Left lung (tissue), 10 donors: ENCODE results near the gene KANK4. TPM values are rescaled to one million over a fixed set of nuclear protein-coding genes. Genes with fewer than 3 reads are reported as not detected.
A peak's percentile ranks its signal among the peaks of the same experiment; 100 is the strongest.
"Not testable (repeated sequence)": the region's sequence is repeated elsewhere in the genome, so short reads cannot be mapped to it uniquely, and the experiment has no call there.

Experiments used
- ATAC-seq: fragments of 200-7000 bp; cut with Tn5 transposase; one replicate; pipeline ENCODE4 v1.9.1; 2020; ENCODE audit warnings: moderate library complexity
- DNase-seq, 4 donors: peaks; one replicate each; pipeline ENCODE4 v3.0.0-alpha.2; 2013 to 2020
- H3K27ac ChIP-seq, 2 donors: fragments of 200-600 bp; sonication (generic) in 1 of 2; one replicate each; pipeline versions ENCODE4 v1.5.0 to v1.8.0; 2020 to 2021
- H3K27me3 ChIP-seq, 2 donors: fragments of 200-600 bp; sonication (generic) in 1 of 2; one replicate each; pipeline versions ENCODE4 v1.5.0 to v1.8.0; 2020 to 2021
- H3K36me3 ChIP-seq, 2 donors: fragments of 200-600 bp; sonication (generic) in 1 of 2; one replicate each; pipeline versions ENCODE4 v1.5.0 to v1.8.0; 2020 to 2021
- H3K4me1 ChIP-seq, 2 donors: fragments of 200-600 bp; one replicate each; pipeline ENCODE4 v1.8.0; 2021
- H3K4me3 ChIP-seq, 2 donors: fragments of 200-600 bp; sonication (generic) in 1 of 2; one replicate each; pipeline versions ENCODE4 v1.5.0 to v1.8.0; 2020 to 2021; ENCODE audit warnings: mild to moderate bottlenecking in 1 of 2
- H3K9me3 ChIP-seq, 2 donors: fragments of 200-600 bp; sonication (generic) in 1 of 2; one replicate each; pipeline versions ENCODE4 v1.5.0 to v1.8.0; 2020 to 2021
- intact Hi-C, 2 donors: fragments of 100-400 bp; cut with DNase I; formaldehyde crosslinking; loops; one replicate each; pipeline versions ENCODE4 v1.11.2 to v1.14.2; 2022
- polyA plus RNA-seq, 6 donors: library from polyadenylated mRNA; unstranded; fragments of 120-200 nt; gene quantifications; one replicate each; pipeline ENCODE4 v1.2.1, GENCODE V29; 2013; ENCODE audit not compliant: insufficient read length in 6 of 6
- total RNA-seq, 2 donors: library from RNA; stranded (reverse); fragmentation: NEBNext Ultra II Directional; extraction: Animal tissue kit (Norgen Biotek cat#: 25700); gene quantifications; one replicate each; pipeline ENCODE4 v1.2.1, GENCODE V29; 2021
- TF ChIP-seq, protein P1 (sequence below), 2 donors: fragments of 200-600 bp; sonication (generic) in 1 of 2; IDR thresholded peaks; one replicate each; pipeline versions ENCODE4 v1.5.0 to v1.8.0; 2021; ENCODE audit warnings: antibody characterized with exemption in 2 of 2
- donor health status: DM: no; HTN: yes; CAD: no.
- donor health status: DM: no; HTN: no; CAD: no.

Gene KANK4
- total and polyA plus RNA-seq, 8 donors = 2.0 to 15.1 (median 11.2) TPM

DNA sequence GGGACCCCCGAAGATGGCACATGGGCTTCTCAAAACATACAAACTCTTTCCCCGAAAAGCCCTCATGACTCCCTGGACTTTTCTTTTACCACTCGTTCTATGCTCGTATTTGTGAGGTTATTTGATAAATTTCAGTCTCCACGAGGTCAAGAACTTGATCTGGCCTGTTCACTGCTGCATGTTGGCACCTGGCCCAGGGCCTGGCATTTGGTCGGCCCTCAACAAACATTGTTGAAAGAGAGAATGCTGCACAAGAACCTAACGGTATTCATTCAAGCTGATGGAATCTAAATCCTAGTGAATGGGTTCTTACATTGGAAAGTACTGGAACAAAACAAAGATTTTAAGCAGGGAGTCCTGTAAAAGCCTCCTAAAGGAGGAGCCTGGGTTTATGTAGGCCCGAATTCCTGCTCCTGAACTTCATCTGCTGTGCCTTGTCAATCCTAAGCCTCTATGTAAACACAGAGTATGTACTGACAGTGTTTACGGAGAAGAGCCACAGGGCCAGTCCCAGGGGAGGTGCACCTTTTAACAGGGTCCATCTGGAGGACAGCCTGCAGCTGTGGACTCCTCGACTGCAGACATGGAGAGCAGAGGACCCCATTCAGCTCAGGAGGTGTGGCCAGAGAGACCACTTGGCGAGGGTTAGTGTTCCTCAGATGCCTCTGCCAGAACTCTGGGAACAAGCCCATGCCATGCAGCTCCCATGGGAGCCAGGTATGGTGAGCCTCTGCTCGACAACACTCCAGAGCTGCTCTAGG, 77.7 kb downstream of the KANK4 start:
- ATAC-seq = peak; percentile 12
- intact Hi-C loops = no loop called here
- Histone ChIP-seq H3K4me3 (no peak overlapping the region), H3K27ac (no peak overlapping the region), H3K9me3 (no peaks in the 10 kb centered on the region), H3K36me3 (no peaks in the 10 kb centered on the region), H3K4me1 (no peaks in the 10 kb centered on the region), H3K27me3 (no peaks in the 10 kb centered on the region)
- TF ChIP-seq, protein P1, sequence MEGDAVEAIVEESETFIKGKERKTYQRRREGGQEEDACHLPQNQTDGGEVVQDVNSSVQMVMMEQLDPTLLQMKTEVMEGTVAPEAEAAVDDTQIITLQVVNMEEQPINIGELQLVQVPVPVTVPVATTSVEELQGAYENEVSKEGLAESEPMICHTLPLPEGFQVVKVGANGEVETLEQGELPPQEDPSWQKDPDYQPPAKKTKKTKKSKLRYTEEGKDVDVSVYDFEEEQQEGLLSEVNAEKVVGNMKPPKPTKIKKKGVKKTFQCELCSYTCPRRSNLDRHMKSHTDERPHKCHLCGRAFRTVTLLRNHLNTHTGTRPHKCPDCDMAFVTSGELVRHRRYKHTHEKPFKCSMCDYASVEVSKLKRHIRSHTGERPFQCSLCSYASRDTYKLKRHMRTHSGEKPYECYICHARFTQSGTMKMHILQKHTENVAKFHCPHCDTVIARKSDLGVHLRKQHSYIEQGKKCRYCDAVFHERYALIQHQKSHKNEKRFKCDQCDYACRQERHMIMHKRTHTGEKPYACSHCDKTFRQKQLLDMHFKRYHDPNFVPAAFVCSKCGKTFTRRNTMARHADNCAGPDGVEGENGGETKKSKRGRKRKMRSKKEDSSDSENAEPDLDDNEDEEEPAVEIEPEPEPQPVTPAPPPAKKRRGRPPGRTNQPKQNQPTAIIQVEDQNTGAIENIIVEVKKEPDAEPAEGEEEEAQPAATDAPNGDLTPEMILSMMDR (IDR thresholded peaks at IDR 0.05) = no peak
- no peak for DNase-seq

- H3K4me1 ChIP-seq = no peaks in the 10 kb centered on the region
- ATAC-seq = no peak
- no peaks in the 10 kb centered on the region for H3K27me3 ChIP-seq
- intact Hi-C loops = no loop called here
- no peak overlapping the region for H3K4me3 ChIP-seq
- no peaks in the 10 kb centered on the region for H3K36me3 ChIP-seq
- no peak for DNase-seq
- H3K9me3 ChIP-seq = no peaks in the 10 kb centered on the region
- H3K27ac ChIP-seq = no peak overlapping the region
- TF ChIP-seq, protein P1 (IDR thresholded peaks at IDR 0.05) = no peak
Observed at GRCh38 chr1:62240651-62241370, 78.4 kb downstream of the KANK4 start.

DNA sequence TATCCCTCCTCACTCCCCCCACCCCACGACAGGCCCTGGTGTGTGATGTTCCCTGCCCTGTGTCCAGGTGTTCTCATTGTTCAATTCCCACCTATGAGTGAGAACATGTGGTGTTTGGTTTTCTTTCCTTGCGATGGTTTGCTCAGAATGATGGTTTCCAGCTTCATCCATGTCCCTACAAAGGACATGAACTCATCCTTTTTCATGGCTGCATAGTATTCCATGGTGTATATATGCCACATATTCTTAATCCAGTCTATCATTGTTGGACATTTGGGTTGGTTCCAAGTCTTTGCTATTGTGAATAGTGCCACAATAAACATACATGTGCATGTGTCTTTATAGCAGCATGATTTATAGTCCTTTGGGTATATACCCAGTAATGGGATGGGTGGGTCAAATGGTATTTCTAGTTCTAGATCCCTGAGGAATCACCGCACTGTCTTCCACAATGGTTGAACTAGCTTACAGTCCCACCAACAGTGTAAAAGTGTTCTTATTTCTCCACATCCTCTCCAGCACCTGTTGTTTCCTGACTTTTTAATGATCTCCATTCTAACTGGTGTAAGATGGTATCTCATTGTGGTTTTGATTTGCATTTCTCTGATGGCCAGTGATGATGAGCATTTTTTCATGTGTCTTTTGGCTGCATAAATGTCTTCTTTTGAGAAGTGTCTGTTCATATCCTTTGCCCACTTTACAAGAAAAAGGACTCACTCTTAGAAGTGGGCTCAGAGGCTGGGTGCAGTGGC, 79.4 kb downstream of the KANK4 start:
- ATAC-seq, H3K27me3 ChIP-seq, H3K9me3 ChIP-seq, H3K27ac ChIP-seq, intact Hi-C loops, H3K4me3 ChIP-seq, H3K4me1 ChIP-seq, H3K36me3 ChIP-seq, DNase-seq: not testable (repeated sequence)

- Histone ChIP-seq H3K4me3 (no peak overlapping the region), H3K27me3 (no peaks in the 10 kb centered on the region), H3K27ac (no peak overlapping the region), H3K9me3 (no peaks in the 10 kb centered on the region), H3K4me1 (no peaks in the 10 kb centered on the region), H3K36me3 (no peaks in the 10 kb centered on the region)
- TF ChIP-seq, protein P1 (IDR thresholded peaks at IDR 0.05) = no peak
- ATAC-seq = no peak
- intact Hi-C loops = no loop called here
- no peak for DNase-seq
Observed at GRCh38 chr1:62238507-62238906, 80.7 kb downstream of the KANK4 start.

DNA sequence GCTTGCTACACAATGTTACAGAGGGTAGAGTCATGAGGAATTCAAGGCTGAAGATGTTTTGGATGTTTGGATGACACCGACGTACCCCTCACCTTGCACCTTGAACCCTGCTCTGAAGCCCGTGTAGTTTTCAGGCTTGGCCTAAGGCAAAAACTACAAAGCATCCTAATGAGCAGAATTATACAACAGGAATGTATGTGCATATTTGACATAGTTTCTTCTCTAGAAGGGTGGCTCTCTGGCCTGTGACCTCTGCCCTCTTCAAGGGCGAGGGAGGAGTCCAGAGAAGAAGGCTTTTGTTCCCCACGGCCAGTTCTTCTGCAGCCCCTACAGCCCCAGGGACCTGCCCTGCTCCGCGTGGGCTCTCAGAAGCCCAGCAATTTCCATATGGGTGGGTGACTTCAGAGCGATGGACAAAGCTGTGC, 81.3 kb downstream of the KANK4 start:
- TF ChIP-seq, protein P1 (IDR thresholded peaks at IDR 0.05) = no peak
- H3K4me3 ChIP-seq = no peak overlapping the region
- DNase-seq (no peak), ATAC-seq (no peak)
- H3K9me3 ChIP-seq = no peaks in the 10 kb centered on the region
- H3K27ac ChIP-seq = no peak overlapping the region
- H3K4me1 ChIP-seq = no peaks in the 10 kb centered on the region
- intact Hi-C loops = no loop called here
- no peaks in the 10 kb centered on the region for H3K27me3 ChIP-seq
- no peaks in the 10 kb centered on the region for H3K36me3 ChIP-seq
